Testis (tissue), 2 donors: ENCODE results near the gene NOM1.

Experiments
- CTCF ChIP-seq, 3 experiments: fragments of 450-650 bp in 2 of 3; fragments of 200-600 bp in 1 of 3; sonication (generic) in 1 of 3; IDR thresholded peaks; one replicate each; pipeline ENCODE4 v1.5.1; 2016 to 2019; ENCODE audit warnings: antibody characterized with exemption in 3 of 3, mild to moderate bottlenecking in 2 of 3, moderate library complexity in 1 of 3
- POLR2A ChIP-seq: fragments of 450-650 bp; IDR thresholded peaks from one replicate; pipeline ENCODE4 v1.6.1; 2017; ENCODE audit warnings: antibody characterized with exemption, mild to moderate bottlenecking, moderate library complexity

- TF ChIP-seq POLR2A, result no peak
- no peak for TF ChIP-seq CTCF (IDR thresholded peaks at IDR 0.05)
Observed at GRCh38 chr7:156962897-156963296, 13.4 kb downstream of the NOM1 start.
